ENCODE results near the gene SLC38A7. TPM values are rescaled to one million over a fixed set of nuclear protein-coding genes. Genes with fewer than 3 reads are reported as not detected.
A peak's percentile ranks its signal among the peaks of the same experiment; 100 is the strongest.

The SLC38A7 gene, protein sequence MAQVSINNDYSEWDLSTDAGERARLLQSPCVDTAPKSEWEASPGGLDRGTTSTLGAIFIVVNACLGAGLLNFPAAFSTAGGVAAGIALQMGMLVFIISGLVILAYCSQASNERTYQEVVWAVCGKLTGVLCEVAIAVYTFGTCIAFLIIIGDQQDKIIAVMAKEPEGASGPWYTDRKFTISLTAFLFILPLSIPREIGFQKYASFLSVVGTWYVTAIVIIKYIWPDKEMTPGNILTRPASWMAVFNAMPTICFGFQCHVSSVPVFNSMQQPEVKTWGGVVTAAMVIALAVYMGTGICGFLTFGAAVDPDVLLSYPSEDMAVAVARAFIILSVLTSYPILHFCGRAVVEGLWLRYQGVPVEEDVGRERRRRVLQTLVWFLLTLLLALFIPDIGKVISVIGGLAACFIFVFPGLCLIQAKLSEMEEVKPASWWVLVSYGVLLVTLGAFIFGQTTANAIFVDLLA
- 28.1 and 31.6 TPM in 2 replicates for total RNA-seq (ENCODE audit: low replicate concordance)
- long read RNA-seq, full-length matches to known transcripts, result 35 of 56 reads
- long read RNA-seq, partial matches to known transcripts, result 3 of 56 reads
- long read RNA-seq, other reads (novel, unspliced or antisense), result 18 of 56 reads

DNA sequence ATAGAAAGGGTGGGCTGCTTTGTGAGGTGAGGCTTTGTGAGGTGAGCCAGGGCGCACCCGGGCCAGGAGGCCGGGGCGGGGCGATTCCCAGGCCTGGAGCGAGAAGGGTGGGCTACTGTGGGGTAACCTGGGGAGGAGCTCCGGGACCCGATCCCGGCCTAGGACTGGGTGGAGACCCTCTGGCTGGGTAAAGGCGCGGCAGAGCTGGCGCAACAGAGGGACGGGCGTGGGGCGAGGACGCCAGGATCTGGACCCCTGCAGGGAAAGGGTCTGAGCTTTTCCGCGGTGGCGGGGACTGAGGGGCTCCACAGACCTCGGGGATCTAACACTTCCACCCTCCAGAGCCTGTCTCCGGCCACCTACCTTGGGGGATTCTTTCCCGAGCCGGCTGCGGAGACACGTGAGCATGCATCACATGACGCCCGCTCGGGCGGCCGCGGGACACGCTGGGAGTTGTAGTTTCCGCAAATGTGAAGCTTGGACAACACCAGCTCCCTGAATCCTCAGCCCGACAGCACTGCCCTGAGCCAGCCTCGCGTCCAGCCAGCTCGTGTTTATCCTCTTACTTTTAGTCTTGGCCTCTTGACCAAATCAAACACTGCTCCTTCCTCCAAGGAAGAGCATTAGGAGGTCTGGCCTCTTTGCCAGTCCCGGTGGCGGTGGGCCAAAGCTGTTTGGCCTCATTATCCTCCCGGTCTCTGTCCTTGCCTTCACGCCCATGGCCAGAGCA lies at the start of gene SLC38A7:
Gene SLC38A7, minus strand, starts transcription at position 417 of the 730 bp plus-strand sequence. CDS start 4,644 bp downstream, outside the sequence.
- Mint-ChIP-seq H3K36me3 (peaks cover 4% of the 10 kb centered on the region), H3K27ac (peak within 1 kb of the TSS; percentile 88), H3K4me1 (ENCODE audit: unreplicated experiment) (peaks cover 9% of the 10 kb centered on the region), H3K27me3 (peaks cover 7% of the 10 kb centered on the region), H3K4me3 (peak within 1 kb of the TSS; percentile 94), H3K9me3 (no peaks in the 10 kb centered on the region)
- no peak for TF ChIP-seq CTCF (conservative IDR thresholded peaks at IDR 0.05)
- peak; percentile 87 for DNase-seq (ENCODE audit: extremely low spot score, unreplicated experiment)

- peak; percentile 89 for TF ChIP-seq CTCF (conservative IDR thresholded peaks at IDR 0.05)
- peak; percentile 90 for DNase-seq (ENCODE audit: extremely low spot score, unreplicated experiment)
- Mint-ChIP-seq H3K36me3 (peaks cover 3% of the 10 kb centered on the region), H3K4me3 (peak within 1 kb of the TSS; percentile 100), H3K4me1 (ENCODE audit: unreplicated experiment) (peaks cover 10% of the 10 kb centered on the region), H3K27ac (peak within 1 kb of the TSS; percentile 92), H3K27me3 (no peaks in the 10 kb centered on the region), H3K9me3 (no peaks in the 10 kb centered on the region)
These were observed 49.3 kb upstream of the SLC38A7 start, which contains the start of gene GOT2 for GRCh38 chr16:58733671-58734458. Gene GOT2 (minus strand): TSS chr16:58734316. CDS start chr16:58734228, 88 bp downstream.

DNA sequence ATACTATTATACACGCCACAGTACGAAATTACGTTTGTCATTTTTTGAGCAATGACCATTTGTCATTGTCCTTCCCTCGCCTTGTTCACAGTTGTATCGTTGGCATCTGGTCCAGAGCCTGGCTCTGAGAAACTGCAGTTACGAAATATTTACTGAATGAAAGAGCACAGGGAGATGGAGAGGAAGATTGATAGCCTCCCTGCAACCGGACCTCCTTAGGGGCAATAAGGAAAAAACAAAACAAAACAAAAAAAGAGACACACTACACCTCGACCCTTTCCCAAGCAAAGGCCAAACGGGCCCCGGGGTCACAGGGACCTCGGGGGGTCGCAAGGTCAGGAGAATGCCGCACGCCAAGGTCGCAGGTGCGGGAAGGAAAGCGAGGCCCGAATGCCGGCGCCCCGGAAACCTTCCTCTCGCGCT lies 48.7 kb upstream of the SLC38A7 start:
- Mint-ChIP-seq H3K4me1 (ENCODE audit: unreplicated experiment) (peaks cover 10% of the 10 kb centered on the region), H3K27ac (peak overlapping the region; percentile 82), H3K4me3 (peak overlapping the region; percentile 90), H3K27me3 (no peaks in the 10 kb centered on the region), H3K36me3 (peaks cover 3% of the 10 kb centered on the region), H3K9me3 (no peaks in the 10 kb centered on the region)
- no peak for DNase-seq (ENCODE audit: extremely low spot score, unreplicated experiment)
- TF ChIP-seq CTCF (conservative IDR thresholded peaks at IDR 0.05), result no peak

GRCh38 chr16:58732545-58733247 lies 48.1 kb upstream of the SLC38A7 start:
- no peak for DNase-seq (ENCODE audit: extremely low spot score, unreplicated experiment)
- Mint-ChIP-seq H3K27me3 (no peaks in the 10 kb centered on the region), H3K27ac (peak overlapping the region; percentile 82), H3K9me3 (no peaks in the 10 kb centered on the region), H3K4me1 (ENCODE audit: unreplicated experiment) (peaks cover 10% of the 10 kb centered on the region), H3K36me3 (peaks cover 3% of the 10 kb centered on the region), H3K4me3 (peak overlapping the region; percentile 90)
- TF ChIP-seq CTCF (conservative IDR thresholded peaks at IDR 0.05), result no peak
